SH-SY5Y (cell line): ENCODE results near the gene MRFAP1L1.

Source experiments
- GATA2 ChIP-seq: IDR thresholded peaks from 2 replicates; pipeline ENCODE4 v1.6.1; 2011; ENCODE audit warnings: mild to moderate bottlenecking, low read depth, low read length
- GATA3 ChIP-seq: IDR thresholded peaks from 2 replicates; pipeline ENCODE4 v1.6.1; 2011; ENCODE audit warnings: low read depth, mild to moderate bottlenecking, low read length, moderate library complexity

DNA sequence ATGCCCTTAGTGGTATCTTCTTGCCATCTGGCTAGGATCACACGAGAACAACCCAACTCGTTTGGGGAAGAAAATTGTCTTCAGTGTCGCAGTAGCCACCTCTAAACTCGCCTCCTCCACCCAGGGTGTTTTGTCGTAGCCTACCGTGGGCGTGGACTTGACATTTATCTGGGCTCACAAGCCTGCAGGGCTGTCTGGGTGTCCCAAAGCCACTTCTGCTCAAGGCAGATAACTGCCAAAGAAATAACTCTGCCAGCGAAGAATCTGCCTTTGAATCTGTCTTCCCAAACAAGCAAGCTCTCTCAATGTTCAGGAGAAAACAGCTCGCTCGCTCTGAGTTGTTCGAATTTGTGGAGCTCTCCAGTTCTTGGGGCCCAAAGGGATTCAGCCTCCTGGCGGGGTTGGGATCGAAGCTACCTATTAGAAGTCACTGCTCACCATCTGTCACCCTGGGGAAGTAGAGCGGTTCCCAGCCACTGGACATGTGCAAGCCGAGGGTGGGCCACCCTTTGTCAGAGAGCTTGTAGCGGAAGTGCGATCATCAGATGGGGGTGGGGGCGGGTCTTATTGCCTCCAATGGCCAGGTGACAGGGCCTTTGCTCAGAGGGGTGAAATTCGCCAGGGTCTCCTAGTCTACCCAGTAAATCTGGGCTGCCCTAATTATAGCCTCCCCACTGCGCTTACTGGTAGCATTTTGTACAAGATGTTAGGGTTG, 21.1 kb upstream of the MRFAP1L1 start:
- no peak for TF ChIP-seq GATA2
- TF ChIP-seq GATA3: no peak
